ENCODE measurements around the gene EIF5AL1. TPM values are rescaled to one million over a fixed set of nuclear protein-coding genes. Genes with fewer than 3 reads are reported as not detected.

Gene EIF5AL1
- total and polyA plus RNA-seq, 9 of the 15 experiments (the other 6 are each of a cell fraction or from before 2014, with no cell fraction given): 0.03 to 3.4 (median 0.53) TPM; not detected in 1

DNA sequence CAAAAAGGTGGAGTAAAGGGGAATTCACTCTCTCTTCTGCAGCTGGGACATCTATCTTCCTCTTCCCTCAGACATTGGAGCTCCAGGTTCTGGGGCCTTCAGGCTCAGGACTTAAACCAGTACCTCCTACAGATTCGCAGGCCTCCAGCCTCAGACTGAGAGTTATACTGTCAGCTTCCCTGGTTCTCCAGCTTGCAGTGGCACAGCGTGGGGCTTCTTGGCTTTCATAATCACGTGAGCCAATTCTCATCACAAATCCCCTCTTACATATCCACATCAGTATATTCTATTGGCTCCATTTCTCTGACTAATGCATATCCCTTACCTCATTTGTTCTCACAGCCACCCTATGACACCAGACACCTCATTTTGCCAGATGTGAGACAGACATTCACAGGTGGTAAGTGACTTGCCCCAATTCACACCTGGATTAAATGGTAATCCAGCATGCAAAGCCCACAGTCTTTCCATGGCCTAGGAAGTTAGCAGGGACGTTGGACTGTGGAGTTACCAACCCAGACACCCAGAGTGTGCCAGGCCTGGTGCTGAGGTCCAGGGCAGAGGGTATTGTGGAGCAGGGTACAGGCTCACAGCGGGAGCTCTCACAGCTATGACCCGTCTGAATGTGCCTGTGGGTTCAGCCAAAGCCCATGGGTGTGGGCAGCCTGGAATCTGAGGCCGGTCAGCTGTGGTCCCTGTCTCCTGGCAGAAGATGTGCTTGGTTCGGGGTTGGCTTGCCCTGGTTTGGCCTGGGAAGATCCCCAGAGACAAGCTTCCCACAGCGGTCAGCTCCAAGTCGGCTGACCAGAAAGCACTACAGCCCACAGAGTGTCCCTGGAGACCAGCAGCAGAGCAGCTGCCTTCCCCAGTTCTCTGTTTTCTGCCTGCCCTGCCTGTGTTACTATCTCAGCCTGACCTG is 48.5 kb upstream of the EIF5AL1 start:
- no peak overlapping the region for H3K4me2 ChIP-seq (ENCODE audit: insufficient read depth, low read length)
- no peaks in the 10 kb centered on the region for H4K20me1 ChIP-seq (replicated peaks; ENCODE audit: control insufficient read depth, insufficient read depth, low read length)
- FAIRE-seq (no peak), ATAC-seq (no peak), DNase-seq (ENCODE audit: extremely low read depth in 1 of 4, low spot score in 3 of 4) (no peak)
- H3K9ac ChIP-seq (ENCODE audit: insufficient read depth in 1 of 2, low read depth in 2 of 2, low read length in 2 of 2): peak overlapping the region in 1 of 2 experiments; percentile 5; a peak in 1 of 4 replicates
- in situ Hi-C loops (cut with MboI) (no loop called here), intact Hi-C loops (cut with micrococcal nuclease) (no loop called here)
- no peak overlapping the region for H3K27ac ChIP-seq (ENCODE audit: extremely low read depth, low read depth, low read length)
- no peaks in the 10 kb centered on the region for H3K36me3 ChIP-seq (ENCODE audit: control insufficient read depth, insufficient read depth, low read length)
- no peak overlapping the region for H2AFZ ChIP-seq (ENCODE audit: low read depth, low read length)
- no TSS peak for BruUV-seq (replicated peaks)
- H3K79me2 ChIP-seq (ENCODE audit: control insufficient read depth, insufficient read depth, low read length): no peaks in the 10 kb centered on the region
- ChIA-PET POLR2A (interaction anchor here (0.6 to 2.3 kb wide), 7 partner anchors 9 to 1203 kb away, joined by 3 to 9 read pairs (median 3); partner anchors contain the start of gene ZCCHC24), CTCF (ENCODE audit: low intra/inter-chr PET ratio) (no interaction called here)
- no peaks in the 10 kb centered on the region for H3K9me1 ChIP-seq (ENCODE audit: control insufficient read depth, insufficient read depth, low read length)
- 10% methylated on average over 10 of the region's 10 CpGs for WGBS (ENCODE audit: insufficient coverage, low coverage, missing lambda C conversion rate)
- H3K4me1 ChIP-seq (replicated peaks in 1 of 2; ENCODE audit: control insufficient read depth in 2 of 2, insufficient read depth in 2 of 2, low read length in 2 of 2): peaks cover 6 to 17% of the 10 kb centered on the region in 2 experiments; a peak in 3 of 5 replicates
- H3K9me3 ChIP-seq (replicated peaks; ENCODE audit: control insufficient read depth, insufficient read depth, low read depth, low read length): no peaks in the 10 kb centered on the region
- H3K4me3 ChIP-seq: no peak overlapping the region
- H3K27me3 ChIP-seq (ENCODE audit: control insufficient read depth in 2 of 2, insufficient read depth in 2 of 2, low read length in 2 of 2): peaks cover 2 to 19% of the 10 kb centered on the region in 2 experiments; a peak in 3 of 5 replicates
- no peak for TF ChIP-seq BDP1 (IDR thresholded peaks at IDR 0.05; ENCODE audit: insufficient read depth, insufficient read length)
- TF ChIP-seq USF1 (CRISPR knock-in tag; IDR thresholded peaks at IDR 0.05): no peak
- no peak for TF ChIP-seq CC2D1A (IDR thresholded peaks at IDR 0.05)
- TF ChIP-seq FOXM1 (IDR thresholded peaks at IDR 0.05; ENCODE audit: low read depth): no peak
- TF ChIP-seq FOXM1 (CRISPR knock-in tag; IDR thresholded peaks at IDR 0.05; ENCODE audit: low read depth): no peak
- no peak for TF ChIP-seq SMARCA4 (IDR thresholded peaks at IDR 0.05)
- no peak for TF ChIP-seq MLLT1 (IDR thresholded peaks at IDR 0.05)
- no peak for TF ChIP-seq ZKSCAN3 (CRISPR knock-in tag; IDR thresholded peaks at IDR 0.05)
- no peak for TF ChIP-seq BCLAF1 (IDR thresholded peaks at IDR 0.05; ENCODE audit: borderline replicate concordance in 1 of 2, control insufficient read depth in 1 of 2, low read depth in 2 of 2, low read length in 1 of 2)
- TF ChIP-seq ESRRB (CRISPR knock-in tag; IDR thresholded peaks at IDR 0.05; ENCODE audit: borderline replicate concordance): no peak
- TF ChIP-seq TARDBP (IDR thresholded peaks at IDR 0.05): no peak
- TF ChIP-seq ZNF239 (CRISPR knock-in tag; IDR thresholded peaks at IDR 0.05): no peak
- TF ChIP-seq PHF21A (IDR thresholded peaks at IDR 0.05; ENCODE audit: borderline replicate concordance, low read depth): no peak
- TF ChIP-seq ZBTB17 (CRISPR knock-in tag; IDR thresholded peaks at IDR 0.05): no peak
- TF ChIP-seq CHD4 (IDR thresholded peaks at IDR 0.05; ENCODE audit: insufficient read depth, insufficient replicate concordance, low read depth, low read length, poor library complexity, severe bottlenecking): no peak
